Left lung (tissue), 14 donors: Measurements from ENCODE around the gene HSDL2. TPM values are rescaled to one million over a fixed set of nuclear protein-coding genes. Genes with fewer than 3 reads are reported as not detected.

Experiments
- ATAC-seq: fragments of 200-7000 bp; cut with Tn5 transposase; one replicate; pipeline ENCODE4 v1.9.1; 2020; ENCODE audit warnings: moderate library complexity
- DNase-seq, 4 donors: peaks; one replicate each; pipeline ENCODE4 v3.0.0-alpha.2; 2013 to 2020
- H3K27ac ChIP-seq, 2 donors: fragments of 200-600 bp; sonication (generic) in 1 of 2; one replicate each; pipeline versions ENCODE4 v1.5.0 to v1.8.0; 2020 to 2021
- H3K27me3 ChIP-seq, 2 donors: fragments of 200-600 bp; sonication (generic) in 1 of 2; one replicate each; pipeline versions ENCODE4 v1.5.0 to v1.8.0; 2020 to 2021
- H3K36me3 ChIP-seq, 2 donors: fragments of 200-600 bp; sonication (generic) in 1 of 2; one replicate each; pipeline versions ENCODE4 v1.5.0 to v1.8.0; 2020 to 2021
- H3K4me1 ChIP-seq, 2 donors: fragments of 200-600 bp; one replicate each; pipeline ENCODE4 v1.8.0; 2021
- H3K4me3 ChIP-seq, 2 donors: fragments of 200-600 bp; sonication (generic) in 1 of 2; one replicate each; pipeline versions ENCODE4 v1.5.0 to v1.8.0; 2020 to 2021; ENCODE audit warnings: mild to moderate bottlenecking in 1 of 2
- H3K9me3 ChIP-seq, 2 donors: fragments of 200-600 bp; sonication (generic) in 1 of 2; one replicate each; pipeline versions ENCODE4 v1.5.0 to v1.8.0; 2020 to 2021
- intact Hi-C, 2 donors: fragments of 100-400 bp; cut with DNase I; formaldehyde crosslinking; loops; one replicate each; pipeline versions ENCODE4 v1.11.2 to v1.14.2; 2022
- long read RNA-seq, 12 donors: library from polyadenylated mRNA in 2 of 12; unstranded in 2 of 12; transcript quantifications; one replicate each; pipeline ENCODE4 v2.0.0 and lab custom pipeline, GENCODE V29; 2019 to 2026
- polyA plus RNA-seq, 6 donors: library from polyadenylated mRNA; unstranded; fragments of 120-200 nt; gene quantifications; one replicate each; pipeline ENCODE4 v1.2.1, GENCODE V29; 2013; ENCODE audit not compliant: insufficient read length in 6 of 6
- total RNA-seq, 2 donors: library from RNA; stranded (reverse); fragmentation: NEBNext Ultra II Directional; extraction: Animal tissue kit (Norgen Biotek cat#: 25700); gene quantifications; one replicate each; pipeline ENCODE4 v1.2.1, GENCODE V29; 2021
- TF ChIP-seq, protein P1 (sequence below), 2 donors: fragments of 200-600 bp; sonication (generic) in 1 of 2; IDR thresholded peaks; one replicate each; pipeline versions ENCODE4 v1.5.0 to v1.8.0; 2021; ENCODE audit warnings: antibody characterized with exemption in 2 of 2
- donor health status: DM: no; HTN: yes; CAD: no.
- donor health status: DM: no; HTN: no; CAD: no.

HSDL2 gene
- total RNA-seq (10 to 100 TPM; 40.3 to 52.8 TPM), polyA plus RNA-seq (10 to 100 TPM; 59.5 to 77.9 (median 66.7) TPM)
- long read RNA-seq, donor 1, transcript HSDL2-202 (11 exons, 3,350 nt), result major isoform, 19 of 55 reads
- long read RNA-seq, donor 1, partial matches to known transcripts, result 35 of 55 reads
- long read RNA-seq, donor 1, other reads (novel, unspliced or antisense), result 0 of 55 reads
- long read RNA-seq, donor 2, transcript HSDL2-202 (11 exons, 3,350 nt), result major isoform, 11 of 25 reads
- long read RNA-seq, donor 2, partial matches to known transcripts, result 12 of 25 reads
- long read RNA-seq, donor 2, other reads (novel, unspliced or antisense), result 0 of 25 reads
- long read RNA-seq, donor 3, transcript HSDL2-202 (11 exons, 3,350 nt), result major isoform, 7 of 15 reads
- long read RNA-seq, donor 3, partial matches to known transcripts, result 8 of 15 reads
- long read RNA-seq, donor 3, other reads (novel, unspliced or antisense), result 0 of 15 reads
- long read RNA-seq, donor 4, transcript HSDL2-202 (11 exons, 3,350 nt), result major isoform, 29 of 41 reads
- long read RNA-seq, donor 4, partial matches to known transcripts, result 7 of 41 reads
- long read RNA-seq, donor 4, other reads (novel, unspliced or antisense), result 5 of 41 reads
- long read RNA-seq, donor 5, transcript HSDL2-202 (11 exons, 3,350 nt), result major isoform, 10 of 27 reads
- long read RNA-seq, donor 5, partial matches to known transcripts, result 17 of 27 reads
- long read RNA-seq, donor 5, other reads (novel, unspliced or antisense), result 0 of 27 reads
- long read RNA-seq, donor 6, transcript HSDL2-202 (11 exons, 3,350 nt), result major isoform, 17 of 17 reads
- long read RNA-seq, donor 6, partial matches to known transcripts, result 0 of 17 reads
- long read RNA-seq, donor 6, other reads (novel, unspliced or antisense), result 0 of 17 reads
- long read RNA-seq, donor 7, partial matches to known transcripts, result 14 of 18 reads
- long read RNA-seq, donor 7, other reads (novel, unspliced or antisense), result 0 of 18 reads
- long read RNA-seq, donor 8, transcript HSDL2-202 (11 exons, 3,350 nt), result major isoform, 7 of 13 reads
- long read RNA-seq, donor 8, partial matches to known transcripts, result 5 of 13 reads
- long read RNA-seq, donor 8, other reads (novel, unspliced or antisense), result 0 of 13 reads
- long read RNA-seq, donor 9, result 0 reads
- long read RNA-seq, donor 10, transcript HSDL2-202 (11 exons, 3,350 nt), result major isoform, 14 of 28 reads
- long read RNA-seq, donor 10, partial matches to known transcripts, result 4 of 28 reads
- long read RNA-seq, donor 10, other reads (novel, unspliced or antisense), result 10 of 28 reads
- long read RNA-seq, donor 11, transcript HSDL2-202 (11 exons, 3,350 nt), result major isoform, 10 of 26 reads
- long read RNA-seq, donor 11, partial matches to known transcripts, result 13 of 26 reads
- long read RNA-seq, donor 11, other reads (novel, unspliced or antisense), result 0 of 26 reads
- long read RNA-seq, donor 12, transcript HSDL2-202 (11 exons, 3,350 nt), result major isoform, 5 of 34 reads
- long read RNA-seq, donor 12, partial matches to known transcripts, result 29 of 34 reads
- long read RNA-seq, donor 12, other reads (novel, unspliced or antisense), result 0 of 34 reads

DNA sequence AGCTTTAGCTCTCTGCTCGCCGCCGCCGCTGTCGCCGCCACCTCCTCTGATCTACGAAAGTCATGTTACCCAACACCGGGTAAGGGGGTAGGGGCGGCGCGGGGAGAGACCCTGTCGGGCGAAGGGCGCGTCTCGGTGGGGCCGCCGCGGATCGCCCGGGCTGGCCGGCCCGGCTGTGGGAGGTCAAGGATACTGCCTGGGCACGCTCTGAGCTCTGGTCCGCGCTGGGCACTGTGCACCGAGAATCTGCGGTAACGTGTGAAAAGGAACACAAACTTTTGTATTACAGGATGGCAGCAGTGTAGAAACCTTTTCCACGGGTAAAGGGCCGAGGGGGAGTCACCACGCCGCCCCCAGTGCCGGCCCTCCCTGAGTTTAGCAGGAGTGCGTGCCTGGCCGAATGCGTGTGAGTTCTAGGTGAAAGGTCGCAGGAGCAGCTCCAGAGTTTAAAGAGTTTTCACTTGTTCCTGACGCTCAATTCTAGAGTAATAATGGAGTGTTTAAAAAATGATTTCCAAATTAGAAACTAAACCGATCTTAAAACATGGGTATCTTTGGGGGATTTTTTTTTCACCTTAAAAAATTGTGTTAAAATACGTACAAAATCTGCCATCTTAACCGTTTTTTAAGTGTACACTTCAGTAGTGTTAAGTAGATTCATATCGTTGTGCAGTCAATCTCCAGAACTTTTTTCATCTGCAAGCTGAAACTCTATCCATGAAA, at the start of gene HSDL2:
TSS of gene HSDL2 (plus strand) at position 7 of the 723 bp plus-strand sequence. CDS start at position 63, 56 bp downstream.
- TF ChIP-seq, protein P1, sequence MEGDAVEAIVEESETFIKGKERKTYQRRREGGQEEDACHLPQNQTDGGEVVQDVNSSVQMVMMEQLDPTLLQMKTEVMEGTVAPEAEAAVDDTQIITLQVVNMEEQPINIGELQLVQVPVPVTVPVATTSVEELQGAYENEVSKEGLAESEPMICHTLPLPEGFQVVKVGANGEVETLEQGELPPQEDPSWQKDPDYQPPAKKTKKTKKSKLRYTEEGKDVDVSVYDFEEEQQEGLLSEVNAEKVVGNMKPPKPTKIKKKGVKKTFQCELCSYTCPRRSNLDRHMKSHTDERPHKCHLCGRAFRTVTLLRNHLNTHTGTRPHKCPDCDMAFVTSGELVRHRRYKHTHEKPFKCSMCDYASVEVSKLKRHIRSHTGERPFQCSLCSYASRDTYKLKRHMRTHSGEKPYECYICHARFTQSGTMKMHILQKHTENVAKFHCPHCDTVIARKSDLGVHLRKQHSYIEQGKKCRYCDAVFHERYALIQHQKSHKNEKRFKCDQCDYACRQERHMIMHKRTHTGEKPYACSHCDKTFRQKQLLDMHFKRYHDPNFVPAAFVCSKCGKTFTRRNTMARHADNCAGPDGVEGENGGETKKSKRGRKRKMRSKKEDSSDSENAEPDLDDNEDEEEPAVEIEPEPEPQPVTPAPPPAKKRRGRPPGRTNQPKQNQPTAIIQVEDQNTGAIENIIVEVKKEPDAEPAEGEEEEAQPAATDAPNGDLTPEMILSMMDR (IDR thresholded peaks at IDR 0.05), result no peak
- Histone ChIP-seq H3K4me1 (peaks cover 0 to 66% of the 10 kb centered on the region in 2 donors), H3K27ac (peak within 1 kb of the TSS; percentile 99), H3K36me3 (no peaks in the 10 kb centered on the region), H3K9me3 (no peaks in the 10 kb centered on the region), H3K27me3 (no peaks in the 10 kb centered on the region), H3K4me3 (peak within 1 kb of the TSS; percentile 71 to 78)
- peak; percentile 53 for ATAC-seq
- intact Hi-C loops, result no loop called here
- DNase-seq, result peak in 2 of 4 donors; percentile 57 to 58

DNA sequence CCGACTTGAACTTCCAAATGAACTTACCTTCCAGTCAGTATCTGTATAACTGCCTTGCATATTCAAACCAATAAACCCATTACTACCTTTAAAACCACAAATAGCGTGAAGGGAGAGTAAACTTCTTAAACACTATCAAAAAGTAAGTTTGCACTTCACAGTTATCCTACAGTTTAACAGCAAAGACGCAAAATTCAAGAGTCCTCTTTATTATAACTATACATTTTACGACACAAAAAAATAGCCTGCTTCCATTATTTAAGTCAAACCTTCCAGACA, 48.3 kb upstream of the HSDL2 start:
- intact Hi-C loops, result no loop called here
- ATAC-seq (no peak), DNase-seq (no peak)
- Histone ChIP-seq H3K4me1 (peaks cover 9 to 58% of the 10 kb centered on the region in 2 donors), H3K4me3 (peak overlapping the region; percentile 89 to 93), H3K36me3 (no peaks in the 10 kb centered on the region), H3K9me3 (no peaks in the 10 kb centered on the region), H3K27me3 (no peaks in the 10 kb centered on the region), H3K27ac (peak overlapping the region; percentile 5 to 60)
- TF ChIP-seq, protein P1 (IDR thresholded peaks at IDR 0.05), result no peak

DNA sequence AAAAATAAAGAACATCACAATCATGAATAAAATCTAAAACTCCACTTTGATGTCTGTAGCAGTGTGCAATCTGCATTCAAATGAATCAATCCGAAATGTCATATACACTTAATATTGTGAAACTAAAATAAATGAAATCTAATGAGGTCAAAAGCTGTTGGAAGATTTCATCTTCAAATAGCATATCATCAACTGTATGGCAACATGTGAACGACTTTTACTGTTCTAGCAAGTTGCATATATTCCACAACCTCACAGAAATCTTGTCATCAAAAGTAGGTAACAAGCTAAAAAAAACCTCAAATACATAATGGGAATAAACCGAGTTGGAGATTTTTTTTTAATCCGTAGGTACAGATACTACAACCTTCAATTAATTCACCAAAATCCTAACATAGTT, 47.7 kb upstream of the HSDL2 start:
- intact Hi-C loops, result no loop called here
- DNase-seq (no peak), ATAC-seq (no peak)
- H3K4me1 ChIP-seq, result peaks cover 9 to 52% of the 10 kb centered on the region in 2 donors
- TF ChIP-seq, protein P1 (IDR thresholded peaks at IDR 0.05), result no peak
- no peaks in the 10 kb centered on the region for H3K36me3 ChIP-seq
- H3K27me3 ChIP-seq, result no peaks in the 10 kb centered on the region
- peak overlapping the region; percentile 100 for H3K27ac ChIP-seq
- no peaks in the 10 kb centered on the region for H3K9me3 ChIP-seq
- peak overlapping the region; percentile 89 to 93 for H3K4me3 ChIP-seq

DNA sequence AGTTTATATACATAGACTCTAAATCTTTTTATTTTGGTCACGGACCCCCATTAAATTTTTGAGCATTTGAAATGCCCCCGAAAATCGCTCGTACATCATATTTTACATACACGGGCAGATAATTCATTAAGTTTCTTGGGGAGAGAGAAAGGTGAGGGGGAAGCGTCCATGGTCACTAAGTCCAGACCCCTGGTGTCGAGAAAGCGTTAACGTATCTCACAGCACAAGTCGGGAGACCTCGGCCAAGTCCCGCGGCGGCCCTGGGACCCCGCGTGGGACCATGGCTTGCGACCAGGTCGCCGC, 47.3 kb upstream of the HSDL2 start:
- Histone ChIP-seq H3K27me3 (no peaks in the 10 kb centered on the region), H3K27ac (peak overlapping the region; percentile 100), H3K36me3 (no peaks in the 10 kb centered on the region), H3K4me3 (peak overlapping the region; percentile 89 to 93), H3K9me3 (no peaks in the 10 kb centered on the region), H3K4me1 (peaks cover 9 to 48% of the 10 kb centered on the region in 2 donors)
- no peak for DNase-seq
- ATAC-seq, result no peak
- TF ChIP-seq, protein P1 (IDR thresholded peaks at IDR 0.05), result peak; percentile 13 to 16
- intact Hi-C loops, result no loop called here
